Uterus (tissue), 2 donors: ENCODE results near the gene PGGHG.

ENCODE experiments used
- POLR2A ChIP-seq, 2 donors: fragments of 450-650 bp; IDR thresholded peaks; one replicate each; pipeline ENCODE4 v1.6.1; 2016; ENCODE audit warnings: antibody characterized with exemption in 2 of 2, mild to moderate bottlenecking in 1 of 2, moderate library complexity in 1 of 2
- TF ChIP-seq, protein P1 (sequence below), 4 experiments: fragments of 200-600 bp in 2 of 4; fragments of 450-650 bp in 2 of 4; sonication (generic) in 2 of 4; IDR thresholded peaks; one replicate each; pipeline ENCODE4 v1.5.1; 2016 to 2019; ENCODE audit warnings: antibody characterized with exemption in 4 of 4, mild to moderate bottlenecking in 2 of 4, moderate library complexity in 1 of 4

DNA sequence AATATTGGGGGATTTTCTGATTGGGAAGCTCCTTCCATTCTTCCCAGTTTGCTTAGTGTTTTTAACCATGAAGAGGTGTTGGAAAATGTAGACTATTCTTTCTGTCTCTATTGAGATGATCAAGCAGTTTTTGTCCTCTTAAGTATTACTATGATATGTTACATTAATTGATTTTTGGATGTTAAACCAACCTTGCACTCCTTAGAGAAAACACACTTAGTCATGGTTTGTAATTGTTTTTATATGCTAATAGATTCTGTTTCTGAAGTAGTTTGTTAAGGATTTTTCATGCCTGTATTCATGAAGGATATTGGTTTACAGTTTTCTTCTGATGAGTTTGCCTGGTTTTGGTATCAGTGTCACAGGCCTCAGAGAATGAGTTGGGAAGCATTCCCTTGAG is 12.7 kb upstream of the PGGHG start:
- TF ChIP-seq, protein P1, sequence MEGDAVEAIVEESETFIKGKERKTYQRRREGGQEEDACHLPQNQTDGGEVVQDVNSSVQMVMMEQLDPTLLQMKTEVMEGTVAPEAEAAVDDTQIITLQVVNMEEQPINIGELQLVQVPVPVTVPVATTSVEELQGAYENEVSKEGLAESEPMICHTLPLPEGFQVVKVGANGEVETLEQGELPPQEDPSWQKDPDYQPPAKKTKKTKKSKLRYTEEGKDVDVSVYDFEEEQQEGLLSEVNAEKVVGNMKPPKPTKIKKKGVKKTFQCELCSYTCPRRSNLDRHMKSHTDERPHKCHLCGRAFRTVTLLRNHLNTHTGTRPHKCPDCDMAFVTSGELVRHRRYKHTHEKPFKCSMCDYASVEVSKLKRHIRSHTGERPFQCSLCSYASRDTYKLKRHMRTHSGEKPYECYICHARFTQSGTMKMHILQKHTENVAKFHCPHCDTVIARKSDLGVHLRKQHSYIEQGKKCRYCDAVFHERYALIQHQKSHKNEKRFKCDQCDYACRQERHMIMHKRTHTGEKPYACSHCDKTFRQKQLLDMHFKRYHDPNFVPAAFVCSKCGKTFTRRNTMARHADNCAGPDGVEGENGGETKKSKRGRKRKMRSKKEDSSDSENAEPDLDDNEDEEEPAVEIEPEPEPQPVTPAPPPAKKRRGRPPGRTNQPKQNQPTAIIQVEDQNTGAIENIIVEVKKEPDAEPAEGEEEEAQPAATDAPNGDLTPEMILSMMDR (IDR thresholded peaks at IDR 0.05): no peak
- no peak for TF ChIP-seq POLR2A (IDR thresholded peaks at IDR 0.05)
